ENCODE data around the gene BAIAP2L1. TPM values are rescaled to one million over a fixed set of nuclear protein-coding genes. Genes with fewer than 3 reads are reported as not detected.

BAIAP2L1 gene
- total and polyA plus RNA-seq, 4 donors = 12.5 to 29.2 (median 19.9) TPM

DNA sequence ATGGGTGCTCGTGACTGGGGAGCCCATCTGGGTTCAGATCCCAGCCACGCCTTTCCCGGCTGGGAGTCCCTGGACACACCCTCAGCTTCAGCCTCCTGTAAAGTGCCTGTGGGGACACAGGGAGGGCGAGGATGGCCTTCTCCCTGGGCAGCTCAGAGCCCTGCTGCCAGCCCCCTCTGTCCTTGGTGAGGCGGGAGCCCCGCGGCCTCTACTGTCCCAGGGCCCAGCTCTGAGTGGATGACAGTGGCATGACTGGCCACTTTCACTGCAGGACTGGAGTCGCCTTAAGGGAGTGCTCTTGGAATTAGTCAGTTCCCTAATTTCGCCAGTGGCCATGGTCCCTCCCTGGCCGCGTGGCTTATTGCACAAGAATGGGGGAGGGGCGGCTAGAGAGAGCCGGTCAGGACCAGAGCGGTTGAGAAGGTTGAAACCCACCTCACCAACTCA, 114.8 kb downstream of the BAIAP2L1 start:
- H3K4me1 ChIP-seq (ENCODE audit: control insufficient read depth in 5 of 5, insufficient read depth in 5 of 5, low read length in 5 of 5) = peaks cover 0 to 45% (median 20%) of the 10 kb centered on the region in 5 donors

DNA sequence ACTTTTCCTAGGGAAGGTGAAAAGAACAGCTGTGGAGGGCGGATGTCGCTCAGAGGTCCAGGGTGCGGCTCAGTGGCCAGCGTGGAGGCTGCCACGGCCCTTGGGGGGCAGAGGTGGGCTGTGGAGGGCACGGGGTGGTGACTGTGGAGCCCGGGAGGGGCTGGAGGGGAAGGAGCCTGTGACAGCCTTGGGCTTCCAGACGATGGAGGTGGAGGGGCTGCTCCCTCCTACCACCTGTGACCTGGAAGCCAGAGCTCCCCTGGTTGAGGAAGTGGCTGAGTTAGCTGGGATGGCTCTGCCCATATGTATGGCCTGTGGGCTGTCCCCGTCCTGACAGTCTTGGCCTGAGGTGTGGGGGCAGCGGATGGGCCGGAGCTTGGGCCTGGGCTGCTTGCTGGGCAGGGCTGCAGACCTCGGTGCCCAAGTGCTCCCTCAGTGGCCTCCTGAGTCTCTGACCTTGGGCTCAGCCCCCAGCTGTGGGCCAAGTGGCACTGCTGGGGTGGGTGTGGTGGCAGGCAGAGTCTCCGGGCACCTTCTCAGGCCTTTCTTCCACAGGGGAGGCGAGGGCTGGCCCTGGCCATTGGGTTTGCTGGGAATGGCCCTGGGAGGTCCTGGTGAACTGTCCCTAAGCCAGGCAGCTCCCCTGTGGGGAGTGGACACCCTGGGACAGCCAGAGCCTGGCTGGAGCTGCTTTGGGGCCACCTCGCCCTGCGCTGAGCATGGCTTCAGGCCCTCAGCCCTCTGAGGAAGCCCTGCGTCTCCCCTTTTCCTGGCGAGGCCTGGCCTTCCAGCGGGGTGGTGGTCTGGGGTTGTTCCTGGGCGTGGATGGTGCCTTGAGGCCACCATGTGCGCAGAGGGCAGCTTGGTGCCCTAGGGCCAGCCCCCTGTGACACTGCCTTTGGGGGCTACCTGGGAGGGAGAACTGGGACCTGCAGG, 115.5 kb downstream of the BAIAP2L1 start:
- no peak for DNase-seq
- 60 to 76% methylated on average over 19 to 21 of the region's 21 CpGs for WGBS, 2 donors
- Histone ChIP-seq H3K9ac (ENCODE audit: insufficient read depth in 1 of 2, low read length in 2 of 2) (no peak overlapping the region), H3K4me3 (peak overlapping the region; percentile 95), H3K27me3 (ENCODE audit: control insufficient read depth in 3 of 3, insufficient read depth in 3 of 3, low read length in 2 of 3) (no peaks in the 10 kb centered on the region), H3K36me3 (ENCODE audit: control insufficient read depth in 4 of 4, insufficient read depth in 4 of 4, low read length in 4 of 4) (peaks cover 0 to 36% (median 2%) of the 10 kb centered on the region in 4 donors), H3K4me1 (ENCODE audit: control insufficient read depth in 5 of 5, insufficient read depth in 5 of 5, low read length in 5 of 5) (peaks cover 0 to 51% (median 20%) of the 10 kb centered on the region in 5 donors), H3K27ac (ENCODE audit: low read depth in 1 of 2, low read length in 1 of 2) (peak overlapping the region; percentile 84 to 95), H3K9me3 (ENCODE audit: control insufficient read depth in 4 of 4, insufficient read depth in 3 of 4, low read length in 3 of 4) (no peaks in the 10 kb centered on the region)
- TF ChIP-seq, protein P1, sequence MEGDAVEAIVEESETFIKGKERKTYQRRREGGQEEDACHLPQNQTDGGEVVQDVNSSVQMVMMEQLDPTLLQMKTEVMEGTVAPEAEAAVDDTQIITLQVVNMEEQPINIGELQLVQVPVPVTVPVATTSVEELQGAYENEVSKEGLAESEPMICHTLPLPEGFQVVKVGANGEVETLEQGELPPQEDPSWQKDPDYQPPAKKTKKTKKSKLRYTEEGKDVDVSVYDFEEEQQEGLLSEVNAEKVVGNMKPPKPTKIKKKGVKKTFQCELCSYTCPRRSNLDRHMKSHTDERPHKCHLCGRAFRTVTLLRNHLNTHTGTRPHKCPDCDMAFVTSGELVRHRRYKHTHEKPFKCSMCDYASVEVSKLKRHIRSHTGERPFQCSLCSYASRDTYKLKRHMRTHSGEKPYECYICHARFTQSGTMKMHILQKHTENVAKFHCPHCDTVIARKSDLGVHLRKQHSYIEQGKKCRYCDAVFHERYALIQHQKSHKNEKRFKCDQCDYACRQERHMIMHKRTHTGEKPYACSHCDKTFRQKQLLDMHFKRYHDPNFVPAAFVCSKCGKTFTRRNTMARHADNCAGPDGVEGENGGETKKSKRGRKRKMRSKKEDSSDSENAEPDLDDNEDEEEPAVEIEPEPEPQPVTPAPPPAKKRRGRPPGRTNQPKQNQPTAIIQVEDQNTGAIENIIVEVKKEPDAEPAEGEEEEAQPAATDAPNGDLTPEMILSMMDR (IDR thresholded peaks at IDR 0.05; ENCODE audit: control extremely low read depth, extremely low read depth) = no peak
- no peak for ATAC-seq (ENCODE audit: insufficient read depth, low FRiP score)

More for the DNA sequence above, 114.8 kb downstream of the BAIAP2L1 start:
- no peaks in the 10 kb centered on the region for H3K9me3 ChIP-seq (ENCODE audit: control insufficient read depth in 4 of 4, insufficient read depth in 3 of 4, low read length in 3 of 4)
- DNase-seq = peak in 1 of 3 donors; percentile 33
- H3K9ac ChIP-seq (ENCODE audit: insufficient read depth in 1 of 2, low read length in 2 of 2) = no peak overlapping the region
- 34 to 42% methylated on average over 13 to 14 of the region's 14 CpGs for WGBS, 2 donors
- no peaks in the 10 kb centered on the region for H3K27me3 ChIP-seq (ENCODE audit: control insufficient read depth in 3 of 3, insufficient read depth in 3 of 3, low read length in 2 of 3)
- peaks cover 0 to 41% (median 4%) of the 10 kb centered on the region in 4 donors for H3K36me3 ChIP-seq (ENCODE audit: control insufficient read depth in 4 of 4, insufficient read depth in 4 of 4, low read length in 4 of 4)
- peak; percentile 8 for ATAC-seq (ENCODE audit: insufficient read depth, low FRiP score)
- TF ChIP-seq, protein P1 (IDR thresholded peaks at IDR 0.05; ENCODE audit: control extremely low read depth, extremely low read depth) = no peak
- peak overlapping the region; percentile 84 to 95 for H3K27ac ChIP-seq (ENCODE audit: low read depth in 1 of 2, low read length in 1 of 2)
- no peak overlapping the region for H3K4me3 ChIP-seq

DNA sequence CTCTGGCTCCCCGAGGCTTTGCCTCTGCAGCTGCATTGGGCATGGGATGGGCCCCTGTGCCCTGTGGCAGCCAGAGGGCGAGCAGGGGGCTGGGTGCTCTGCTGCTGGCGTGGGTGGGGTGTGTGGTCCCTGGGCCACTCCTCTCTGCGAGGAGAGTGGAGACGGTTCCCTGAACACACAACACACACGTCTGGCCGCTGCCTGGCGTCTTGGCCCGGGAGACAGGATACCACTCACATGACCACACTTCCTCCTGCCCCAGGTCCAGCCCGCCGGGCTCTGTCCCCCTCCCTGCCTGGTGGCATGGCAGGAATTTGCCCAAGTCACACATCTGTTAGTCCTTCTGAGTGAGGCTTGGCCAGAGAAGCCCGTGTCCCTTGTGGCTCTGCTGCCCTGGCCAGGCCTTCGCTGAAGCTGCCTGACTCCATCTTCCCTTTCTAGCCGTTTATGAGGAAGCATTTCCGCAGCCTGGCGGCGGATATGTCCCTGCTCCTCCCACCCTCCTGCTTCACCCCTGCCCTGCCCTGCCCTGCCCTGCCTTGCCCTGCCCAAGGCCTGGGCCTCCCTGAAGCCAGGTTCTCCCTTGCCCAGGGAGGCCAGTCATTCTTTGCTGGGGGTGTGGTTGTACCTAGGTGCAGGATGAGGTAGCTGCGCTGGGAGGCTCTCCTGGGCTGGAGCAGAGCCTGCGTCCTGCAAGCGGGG, 116.4 kb downstream of the BAIAP2L1 start:
- Histone ChIP-seq H3K4me1 (ENCODE audit: control insufficient read depth in 5 of 5, insufficient read depth in 5 of 5, low read length in 5 of 5) (peaks cover 0 to 52% (median 20%) of the 10 kb centered on the region in 5 donors), H3K9me3 (ENCODE audit: control insufficient read depth in 4 of 4, insufficient read depth in 3 of 4, low read length in 3 of 4) (no peaks in the 10 kb centered on the region), H3K36me3 (ENCODE audit: control insufficient read depth in 4 of 4, insufficient read depth in 4 of 4, low read length in 4 of 4) (peaks cover 0 to 34% (median 2%) of the 10 kb centered on the region in 4 donors), H3K27me3 (ENCODE audit: control insufficient read depth in 3 of 3, insufficient read depth in 3 of 3, low read length in 2 of 3) (no peaks in the 10 kb centered on the region), H3K4me3 (peak overlapping the region; percentile 95), H3K9ac (ENCODE audit: insufficient read depth in 1 of 2, low read length in 2 of 2) (peak overlapping the region in 1 of 2 donors; percentile 23), H3K27ac (ENCODE audit: low read depth in 1 of 2, low read length in 1 of 2) (peak overlapping the region; percentile 84 to 95)
- peak; percentile 28 to 56 (median 30) for DNase-seq
- WGBS, 2 donors = 15 to 23% methylated on average over 18 to 20 of the region's 20 CpGs
- TF ChIP-seq, protein P1 (IDR thresholded peaks at IDR 0.05; ENCODE audit: control extremely low read depth, extremely low read depth) = no peak
- peak; percentile 22 for ATAC-seq (ENCODE audit: insufficient read depth, low FRiP score)
